CD4-positive, alpha-beta memory T cell (primary cell): Measurements from ENCODE around the gene AGBL1. TPM values are rescaled to one million over a fixed set of nuclear protein-coding genes. Genes with fewer than 3 reads are reported as not detected.

ENCODE experiments used
- CTCF ChIA-PET: fragments of 350-600 bp; sonication (Branson Sonifier 250); formaldehyde crosslinking; loops from one replicate; lab custom pipeline; 2021; ENCODE audit warnings: inconsistent platforms; ENCODE audit not compliant: partially characterized antibody; lab: Charles Lee
- POLR2A ChIA-PET: fragments of 350-600 bp; sonication (Branson Sonifier 250); formaldehyde crosslinking; loops from one replicate; lab custom pipeline; 2021; ENCODE audit not compliant: partially characterized antibody; lab: Charles Lee
- DNase-seq, 5 donors: peaks; one replicate each; pipeline versions ENCODE4 v3.0.0 to v3.0.0-alpha.2; 2020 to 2022; ENCODE audit warnings: mixed read lengths in 1 of 5
- H3K27ac ChIP-seq: one replicate; pipeline ENCODE4 v1.7.0; 2013; ENCODE audit warnings: low read depth, low read length
- H3K27me3 ChIP-seq: 2 replicates; pipeline ENCODE4 v1.7.0; 2013; ENCODE audit warnings: mild to moderate bottlenecking, low read length, moderate library complexity; ENCODE audit not compliant: insufficient read depth
- H3K36me3 ChIP-seq: 2 replicates; pipeline ENCODE4 v1.7.0; 2013; ENCODE audit warnings: mild to moderate bottlenecking, low read length, moderate library complexity; ENCODE audit not compliant: insufficient read depth
- H3K4me1 ChIP-seq: 2 replicates; pipeline ENCODE4 v1.7.0; 2013; ENCODE audit warnings: mild to moderate bottlenecking, low read length, moderate library complexity; ENCODE audit not compliant: insufficient read depth
- H3K4me3 ChIP-seq, 2 donors: one replicate each; pipeline ENCODE4 v1.7.0; 2013; ENCODE audit warnings: low read length in 2 of 2, mild to moderate bottlenecking in 1 of 2
- H3K9me3 ChIP-seq, 2 donors: one replicate each; pipeline ENCODE4 v1.7.0; 2013; ENCODE audit warnings: low read length in 2 of 2, control low read depth in 1 of 2; ENCODE audit not compliant: control insufficient read depth in 1 of 2
- H3K27ac Mint-ChIP-seq, 7 donors: one replicate each; pipeline ENCODE4 v1.8.0; 2020 to 2021; ENCODE audit warnings: mixed read lengths in 7 of 7, mild to moderate bottlenecking in 6 of 7, inconsistent platforms in 3 of 7, moderate library complexity in 3 of 7
- H3K27me3 Mint-ChIP-seq, 2 donors: one replicate each; pipeline ENCODE4 v1.8.0; 2020 to 2021; ENCODE audit warnings: mixed read lengths in 2 of 2
- H3K36me3 Mint-ChIP-seq, 2 donors: one replicate each; pipeline ENCODE4 v1.8.0; 2020 to 2021; ENCODE audit warnings: mixed read lengths in 2 of 2, inconsistent platforms in 1 of 2, mild to moderate bottlenecking in 1 of 2
- H3K4me1 Mint-ChIP-seq, 4 donors: one replicate each; pipeline ENCODE4 v1.8.0; 2020 to 2021; ENCODE audit warnings: mixed read lengths in 4 of 4, mild to moderate bottlenecking in 1 of 4
- H3K4me3 Mint-ChIP-seq, 8 donors: one replicate each; pipeline ENCODE4 v1.8.0; 2020 to 2021; ENCODE audit warnings: mixed read lengths in 8 of 8, mild to moderate bottlenecking in 7 of 8, moderate library complexity in 6 of 8, inconsistent platforms in 3 of 8
- H3K9me3 Mint-ChIP-seq, 8 donors: one replicate each; pipeline ENCODE4 v1.8.0; 2020 to 2021; ENCODE audit warnings: mixed read lengths in 8 of 8, mild to moderate bottlenecking in 5 of 8, inconsistent platforms in 3 of 8, moderate library complexity in 1 of 8
- intact Hi-C: fragments of 100-400 bp; cut with micrococcal nuclease; formaldehyde crosslinking; loops from one replicate; pipeline ENCODE4 v1.15.1; 2023
- polyA plus RNA-seq, 2 donors: library from polyadenylated mRNA; unstranded; fragments of 300-500 nt; fragmentation: Illumina TruSeq; gene quantifications; one replicate each; pipeline ENCODE4 v1.2.3, GENCODE V29; 2021
- total RNA-seq, 2 experiments: library from RNA; stranded (reverse); gene quantifications; one replicate each; pipeline ENCODE4 v1.2.3, GENCODE V29; 2021

AGBL1 gene
- total and polyA plus RNA-seq, 4 experiments from 2014 or later, result not detected

GRCh38 chr15:86595741-86596140, 516.1 kb downstream of the AGBL1 start:
- peaks cover 0 to 5% (median 0%) of the 10 kb centered on the region in 4 donors for H3K4me1 Mint-ChIP-seq
- no peak overlapping the region for H3K4me3 Mint-ChIP-seq
- H3K27ac Mint-ChIP-seq, result peak overlapping the region in 1 of 7 donors; percentile 29
- ChIA-PET POLR2A (no interaction called here), CTCF (no interaction called here)
- H3K9me3 Mint-ChIP-seq, result peaks cover 0 to 9% (median 3%) of the 10 kb centered on the region in 8 donors
- no peaks in the 10 kb centered on the region for H3K4me1 ChIP-seq
- H3K36me3 Mint-ChIP-seq, result no peaks in the 10 kb centered on the region
- no peaks in the 10 kb centered on the region for H3K27me3 Mint-ChIP-seq
- H3K27me3 ChIP-seq, result no peaks in the 10 kb centered on the region
- no peak overlapping the region for H3K27ac ChIP-seq
- no peaks in the 10 kb centered on the region for H3K9me3 ChIP-seq
- no peak for DNase-seq
- no peak overlapping the region for H3K4me3 ChIP-seq
- intact Hi-C loops, result no loop called here
- no peaks in the 10 kb centered on the region for H3K36me3 ChIP-seq

GRCh38 chr15:86603466-86603865, 523.8 kb downstream of the AGBL1 start:
- Mint-ChIP-seq H3K4me3 (no peak overlapping the region), H3K4me1 (peaks cover 0 to 5% (median 0%) of the 10 kb centered on the region in 4 donors), H3K9me3 (peaks cover 0 to 5% (median 0%) of the 10 kb centered on the region in 8 donors), H3K36me3 (peaks cover 0 to 3% of the 10 kb centered on the region in 2 donors), H3K27me3 (peaks cover 0 to 3% of the 10 kb centered on the region in 2 donors), H3K27ac (no peak overlapping the region)
- Histone ChIP-seq H3K36me3 (no peaks in the 10 kb centered on the region), H3K27ac (no peak overlapping the region), H3K27me3 (no peaks in the 10 kb centered on the region), H3K9me3 (no peaks in the 10 kb centered on the region), H3K4me1 (no peaks in the 10 kb centered on the region), H3K4me3 (no peak overlapping the region)
- POLR2A ChIA-PET, result no interaction called here
- CTCF ChIA-PET, result no interaction called here
- DNase-seq, result no peak
- intact Hi-C loops, result no loop called here

DNA sequence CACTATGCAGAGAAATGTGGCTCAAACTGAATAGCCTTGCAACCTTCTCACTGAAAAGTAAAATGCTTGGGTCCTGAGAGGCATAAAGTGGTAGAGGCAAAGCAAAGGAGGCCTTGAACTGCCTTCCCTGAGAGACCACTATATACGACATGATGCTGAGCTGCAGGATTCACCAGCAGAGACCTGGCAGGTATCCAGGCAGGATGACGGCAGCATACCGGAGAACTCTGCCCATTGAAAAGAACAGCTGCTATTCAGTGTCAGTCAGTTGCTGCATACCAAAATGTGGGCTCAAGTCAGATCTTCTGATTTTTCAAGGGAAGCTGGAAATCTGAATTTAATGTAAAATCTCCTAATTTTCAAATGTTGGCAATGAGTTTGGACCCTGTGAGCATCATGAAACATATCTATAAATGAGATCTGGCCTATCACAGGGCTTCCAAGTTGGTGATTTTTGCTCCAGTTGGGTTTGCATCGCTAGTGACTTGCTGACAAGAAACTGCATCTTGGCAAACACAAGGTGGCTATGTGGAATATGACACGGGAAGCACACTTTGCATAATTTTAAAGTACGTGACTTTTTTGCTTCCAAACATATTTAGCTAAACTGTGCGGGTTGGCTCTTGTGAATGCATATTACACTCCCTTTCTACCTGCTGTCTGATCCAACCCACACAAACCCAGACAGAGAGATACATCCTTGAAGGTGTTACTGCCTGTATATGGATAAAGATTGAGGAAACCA, 529.0 kb downstream of the AGBL1 start:
- Mint-ChIP-seq H3K27me3 (peaks cover 0 to 2% of the 10 kb centered on the region in 2 donors), H3K27ac (peak overlapping the region in 1 of 7 donors; percentile 15), H3K4me3 (no peak overlapping the region), H3K36me3 (peaks cover 0 to 3% of the 10 kb centered on the region in 2 donors), H3K9me3 (peaks cover 0 to 5% (median 0%) of the 10 kb centered on the region in 8 donors), H3K4me1 (peaks cover 25 to 48% (median 26%) of the 10 kb centered on the region in 4 donors)
- Histone ChIP-seq H3K27me3 (no peaks in the 10 kb centered on the region), H3K4me1 (peaks cover 36% of the 10 kb centered on the region), H3K36me3 (no peaks in the 10 kb centered on the region), H3K9me3 (no peaks in the 10 kb centered on the region), H3K4me3 (no peak overlapping the region), H3K27ac (no peak overlapping the region)
- ChIA-PET CTCF (interaction anchor here (0.9 kb wide), 1 partner anchor 45 kb away, joined by 3 read pairs; no protein-coding TSS in a partner anchor), POLR2A (no interaction called here)
- DNase-seq, result no peak
- intact Hi-C loops, result no loop called here

- Histone ChIP-seq H3K27ac (no peak overlapping the region), H3K36me3 (no peaks in the 10 kb centered on the region), H3K27me3 (no peaks in the 10 kb centered on the region), H3K4me3 (no peak overlapping the region), H3K9me3 (no peaks in the 10 kb centered on the region), H3K4me1 (peaks cover 42% of the 10 kb centered on the region)
- Mint-ChIP-seq H3K27me3 (peaks cover 0 to 2% of the 10 kb centered on the region in 2 donors), H3K27ac (peak overlapping the region in 1 of 7 donors; percentile 15), H3K4me3 (no peak overlapping the region), H3K4me1 (peaks cover 25 to 51% (median 31%) of the 10 kb centered on the region in 4 donors), H3K9me3 (peaks cover 0 to 2% (median 0%) of the 10 kb centered on the region in 8 donors), H3K36me3 (peaks cover 0 to 3% of the 10 kb centered on the region in 2 donors)
- intact Hi-C loops, result no loop called here
- POLR2A ChIA-PET, result no interaction called here
- CTCF ChIA-PET, result no interaction called here
- no peak for DNase-seq
These were observed 529.6 kb downstream of the AGBL1 start for GRCh38 chr15:86609275-86609674.

- Histone ChIP-seq H3K4me1 (peaks cover 50% of the 10 kb centered on the region), H3K36me3 (no peaks in the 10 kb centered on the region), H3K27me3 (no peaks in the 10 kb centered on the region), H3K9me3 (no peaks in the 10 kb centered on the region), H3K27ac (no peak overlapping the region), H3K4me3 (no peak overlapping the region)
- Mint-ChIP-seq H3K4me1 (peaks cover 32 to 59% (median 38%) of the 10 kb centered on the region in 4 donors), H3K27ac (no peak overlapping the region), H3K4me3 (no peak overlapping the region), H3K9me3 (peaks cover 0 to 2% (median 0%) of the 10 kb centered on the region in 8 donors), H3K36me3 (peaks cover 0 to 3% of the 10 kb centered on the region in 2 donors), H3K27me3 (peaks cover 0 to 2% of the 10 kb centered on the region in 2 donors)
- DNase-seq, result no peak
- intact Hi-C loops, result no loop called here
- POLR2A ChIA-PET, result no interaction called here
- CTCF ChIA-PET, result no interaction called here
These were observed 530.4 kb downstream of the AGBL1 start for GRCh38 chr15:86610038-86610437.

DNA sequence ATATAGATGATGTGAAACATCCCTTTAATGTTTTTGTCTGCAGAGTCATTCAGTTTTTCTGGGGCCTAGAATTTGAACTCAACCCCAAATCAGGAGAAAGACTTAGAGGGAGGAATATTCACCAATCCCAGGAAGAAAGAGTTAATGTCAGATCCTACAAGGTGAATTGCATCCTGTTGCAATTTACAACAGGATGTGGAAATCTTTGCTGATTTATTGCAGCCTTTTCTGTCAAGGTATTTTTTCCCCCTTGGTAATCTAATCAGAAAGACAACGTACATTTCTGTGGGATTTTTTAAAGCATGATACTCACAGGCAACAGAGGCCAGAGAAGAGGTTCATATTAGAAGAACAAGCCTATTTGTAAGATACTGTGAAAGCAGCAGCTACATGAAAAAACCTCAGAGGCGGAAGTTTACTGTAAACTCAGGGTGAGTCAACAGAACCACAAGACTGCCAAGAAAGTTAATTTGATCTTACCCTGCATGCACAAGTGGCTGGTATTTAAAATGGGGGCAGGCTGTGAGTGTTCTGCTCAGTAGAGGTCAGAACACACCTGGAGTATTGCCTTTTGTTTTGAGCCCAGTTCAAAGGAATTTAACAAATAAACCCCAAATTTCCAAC, 531.9 kb downstream of the AGBL1 start:
- H3K4me1 ChIP-seq, result peaks cover 65% of the 10 kb centered on the region
- no peaks in the 10 kb centered on the region for H3K27me3 ChIP-seq
- peaks cover 0 to 1% (median 0%) of the 10 kb centered on the region in 8 donors for H3K9me3 Mint-ChIP-seq
- H3K27me3 Mint-ChIP-seq, result peaks cover 0 to 2% of the 10 kb centered on the region in 2 donors
- H3K4me3 ChIP-seq, result no peak overlapping the region
- peak overlapping the region in 7 of 8 donors; percentile 22 to 76 (median 55) for H3K4me3 Mint-ChIP-seq
- peaks cover 46 to 74% (median 52%) of the 10 kb centered on the region in 4 donors for H3K4me1 Mint-ChIP-seq
- DNase-seq, result peak; percentile 47 to 64 (median 58)
- peak overlapping the region; percentile 34 to 77 (median 61) for H3K27ac Mint-ChIP-seq
- ChIA-PET CTCF (interaction anchor here (1.0 to 2.2 kb wide), 3 partner anchors 42 to 132 kb away, joined by 3 to 8 read pairs (median 8); no protein-coding TSS in a partner anchor), POLR2A (interaction anchor here (1.1 to 1.5 kb wide), 3 partner anchors 9 to 42 kb away, joined by 3 to 16 read pairs (median 4); no protein-coding TSS in a partner anchor)
- H3K9me3 ChIP-seq, result no peaks in the 10 kb centered on the region
- no peaks in the 10 kb centered on the region for H3K36me3 ChIP-seq
- H3K36me3 Mint-ChIP-seq, result no peaks in the 10 kb centered on the region
- H3K27ac ChIP-seq, result no peak overlapping the region
- intact Hi-C loops, result no loop called here

DNA sequence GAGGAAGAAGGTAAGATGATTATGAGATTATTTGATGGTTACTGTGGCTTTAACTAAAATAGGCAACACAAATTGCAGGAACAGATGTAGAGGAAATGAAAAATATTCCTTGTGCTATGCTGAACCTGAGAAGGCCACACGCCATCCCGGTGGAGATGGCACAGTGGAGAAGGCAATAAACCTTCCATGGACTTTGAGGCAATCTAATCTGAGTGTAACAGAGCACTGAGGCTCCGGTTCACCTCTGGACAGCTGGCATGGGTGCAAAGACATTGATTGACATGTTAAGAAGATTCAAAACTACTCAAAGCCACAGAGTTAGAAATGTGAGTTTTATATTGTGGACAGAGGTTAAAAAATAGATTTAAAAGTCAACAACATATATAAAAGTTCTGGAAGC, 535.7 kb downstream of the AGBL1 start:
- Histone ChIP-seq H3K27me3 (no peaks in the 10 kb centered on the region), H3K36me3 (no peaks in the 10 kb centered on the region), H3K4me3 (no peak overlapping the region), H3K27ac (no peak overlapping the region), H3K4me1 (peaks cover 69% of the 10 kb centered on the region), H3K9me3 (no peaks in the 10 kb centered on the region)
- Mint-ChIP-seq H3K36me3 (no peaks in the 10 kb centered on the region), H3K27ac (peak overlapping the region; percentile 22 to 84 (median 72)), H3K27me3 (no peaks in the 10 kb centered on the region), H3K4me1 (peaks cover 51 to 88% (median 72%) of the 10 kb centered on the region in 4 donors), H3K9me3 (peaks cover 0 to 1% (median 0%) of the 10 kb centered on the region in 8 donors), H3K4me3 (peak overlapping the region; percentile 38 to 78 (median 64))
- POLR2A ChIA-PET, result interaction anchor here (0.7 to 2.6 kb wide), 3 partner anchors 9 to 39 kb away, joined by 3 to 10 read pairs (median 6); no protein-coding TSS in a partner anchor
- CTCF ChIA-PET, result interaction anchor here (1.4 kb wide), 1 partner anchor 9 kb away, joined by 4 read pairs; no protein-coding TSS in a partner anchor
- no peak for DNase-seq
- intact Hi-C loops, result loop anchor here (5.0 kb wide), 1 partner anchor 37 kb away; no protein-coding TSS in a partner anchor
